GM19240 (cell line): ENCODE measurements around the gene DNAH1.

Source experiments
- DNase-seq: peaks from one replicate; pipeline ENCODE4 v3.0.0; 2011; ENCODE audit warnings: low spot score; ENCODE audit not compliant: insufficient read length

DNAH1 gene

GRCh38 chr3:52385157-52385556 lies 69.0 kb downstream of the DNAH1 start:
- peak; percentile 49 for DNase-seq

GRCh38 chr3:52387481-52387880 lies 71.4 kb downstream of the DNAH1 start:
- DNase-seq = no peak

- DNase-seq = no peak
These were observed 72.3 kb downstream of the DNAH1 start for GRCh38 chr3:52388348-52388821.

- DNase-seq = no peak
These were observed 72.8 kb downstream of the DNAH1 start for GRCh38 chr3:52388933-52389332.

- no peak for DNase-seq
These were observed 75.0 kb downstream of the DNAH1 start for GRCh38 chr3:52391096-52391495.

GRCh38 chr3:52392216-52392930 lies 76.3 kb downstream of the DNAH1 start:
- no peak for DNase-seq

- DNase-seq = no peak
These were observed 77.2 kb downstream of the DNAH1 start for GRCh38 chr3:52393131-52393807.

- DNase-seq = no peak
These were observed 78.0 kb downstream of the DNAH1 start for GRCh38 chr3:52393959-52394670.

GRCh38 chr3:52394751-52395502 lies 78.8 kb downstream of the DNAH1 start:
- DNase-seq = no peak

GRCh38 chr3:52395503-52395865 lies 79.4 kb downstream of the DNAH1 start:
- no peak for DNase-seq

GRCh38 chr3:52396011-52396906 lies 80.1 kb downstream of the DNAH1 start:
- no peak for DNase-seq

GRCh38 chr3:52396907-52397591 lies 80.9 kb downstream of the DNAH1 start:
- DNase-seq = no peak

- no peak for DNase-seq
These were observed 81.7 kb downstream of the DNAH1 start for GRCh38 chr3:52397676-52398399.

GRCh38 chr3:52398670-52399081 lies 82.6 kb downstream of the DNAH1 start:
- no peak for DNase-seq

GRCh38 chr3:52399131-52399530 lies 83.0 kb downstream of the DNAH1 start:
- no peak for DNase-seq

GRCh38 chr3:52399593-52399992 lies 83.5 kb downstream of the DNAH1 start:
- no peak for DNase-seq

- DNase-seq = no peak
These were observed 84.2 kb downstream of the DNAH1 start for GRCh38 chr3:52400275-52400793.

- no peak for DNase-seq
These were observed 84.9 kb downstream of the DNAH1 start for GRCh38 chr3:52401021-52401420.

GRCh38 chr3:52401551-52401950 lies 85.4 kb downstream of the DNAH1 start:
- no peak for DNase-seq
